SHP77 (cell line): ENCODE measurements around the gene UMOD.

Experiments
- DNase-seq, 2 experiments: peaks; one replicate each; lab custom pipeline; 2025; lab: John Stamatoyannopoulos, UW

UMOD gene

GRCh38 chr16:20363191-20363590 is 10.7 kb upstream of the UMOD start:
- no peak for DNase-seq

DNA sequence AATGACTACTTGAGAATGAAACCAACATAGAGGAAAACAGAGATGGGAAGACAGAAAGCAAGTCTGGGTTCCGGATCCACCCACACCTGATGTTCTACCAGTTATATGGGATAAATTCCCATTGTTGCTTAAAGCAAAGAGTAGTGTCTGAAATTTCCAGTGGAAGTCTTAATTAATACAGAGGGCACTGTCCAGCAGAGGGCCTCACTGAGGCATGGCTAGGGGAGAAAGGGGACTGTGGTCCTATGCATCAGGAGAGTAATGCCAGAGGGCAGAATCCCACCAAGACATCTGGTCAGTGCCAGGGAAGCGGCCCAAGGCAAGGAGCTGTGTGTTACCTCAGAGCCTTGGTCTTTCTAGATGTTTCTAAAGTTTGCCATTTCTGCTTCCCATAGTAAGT is 7.5 kb upstream of the UMOD start:
- no peak for DNase-seq

GRCh38 chr16:20355114-20355782 is 2.7 kb upstream of the UMOD start:
- DNase-seq: no peak

GRCh38 chr16:20353379-20353778 is 864 bp upstream of the UMOD start:
- no peak for DNase-seq

DNA sequence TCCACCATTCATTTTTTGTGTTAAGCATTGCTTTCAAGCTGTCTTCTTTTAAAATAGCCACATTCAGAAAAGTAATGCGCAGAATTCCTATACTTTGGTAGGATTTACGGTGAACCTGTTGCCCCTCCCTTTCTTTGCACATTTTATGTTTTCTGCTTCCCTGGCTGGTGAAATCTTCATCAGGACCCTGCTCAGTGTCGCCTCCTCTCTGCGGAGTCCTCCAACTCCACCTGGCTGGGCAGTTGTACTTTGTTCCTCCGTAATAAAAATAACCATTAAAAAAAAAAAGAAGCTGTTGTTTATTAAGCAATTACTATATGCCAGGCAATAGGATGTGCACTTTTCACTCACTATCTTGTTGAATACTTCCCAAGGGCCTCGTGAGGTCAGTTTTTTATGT is 2.9 kb downstream of the UMOD start:
- no peak for DNase-seq

GRCh38 chr16:20348365-20349185 is 3.9 kb downstream of the UMOD start:
- peak; percentile 80 to 85 for DNase-seq

DNA sequence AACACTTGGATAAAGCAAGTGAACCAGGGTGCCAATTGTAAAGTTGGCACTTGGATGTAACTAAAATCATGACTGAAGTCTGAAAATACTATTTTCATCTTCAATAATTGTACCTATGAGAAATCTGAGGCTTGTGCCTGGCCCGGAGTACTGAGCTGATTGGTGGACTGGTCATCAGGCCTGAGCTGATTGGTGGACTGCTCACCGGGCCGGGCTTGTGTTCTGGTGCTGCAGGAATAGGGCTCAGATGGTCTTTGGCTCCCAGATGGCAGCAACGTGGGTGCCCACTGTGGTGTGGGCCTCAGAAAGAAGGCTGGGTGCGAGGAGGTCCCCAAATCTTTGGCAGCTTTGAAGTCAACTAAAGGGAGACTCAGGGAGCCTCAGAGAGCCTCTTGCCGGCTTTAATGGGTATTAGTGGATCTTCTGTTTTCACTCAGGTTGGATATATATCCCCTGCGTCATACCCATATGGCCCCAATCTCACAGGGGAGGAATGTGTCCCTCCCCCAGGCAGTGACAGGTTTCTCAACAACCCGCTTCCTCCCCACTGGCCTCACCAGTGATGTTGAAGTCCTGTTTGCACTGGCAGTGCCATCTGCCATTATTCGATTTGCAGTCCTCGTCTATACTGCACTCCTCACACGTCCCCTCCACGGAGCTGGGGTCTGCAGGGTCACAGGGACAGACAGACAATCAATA is 4.7 kb downstream of the UMOD start:
- DNase-seq: no peak

GRCh38 chr16:20344611-20345010 is 7.9 kb downstream of the UMOD start:
- no peak for DNase-seq

DNA sequence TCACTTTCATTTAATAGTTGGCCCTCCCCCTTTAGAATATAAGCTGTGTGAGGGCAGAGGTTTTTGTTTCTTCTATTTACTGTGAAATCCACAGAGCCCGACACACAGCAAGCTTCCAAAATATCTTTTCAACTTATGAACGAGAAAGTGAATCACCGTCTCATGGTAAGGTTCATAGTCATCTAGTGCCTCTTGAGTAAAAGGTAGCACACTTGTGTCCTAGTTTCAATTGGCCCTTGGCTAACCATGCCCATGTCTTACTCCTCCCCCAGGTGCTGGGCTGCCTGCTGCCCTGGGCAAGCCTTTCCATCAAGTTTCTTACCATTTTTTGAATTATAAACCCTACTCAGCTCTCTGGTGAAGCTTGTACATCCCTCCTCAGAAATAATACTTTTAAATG is 12.8 kb downstream of the UMOD start:
- DNase-seq: no peak

DNA sequence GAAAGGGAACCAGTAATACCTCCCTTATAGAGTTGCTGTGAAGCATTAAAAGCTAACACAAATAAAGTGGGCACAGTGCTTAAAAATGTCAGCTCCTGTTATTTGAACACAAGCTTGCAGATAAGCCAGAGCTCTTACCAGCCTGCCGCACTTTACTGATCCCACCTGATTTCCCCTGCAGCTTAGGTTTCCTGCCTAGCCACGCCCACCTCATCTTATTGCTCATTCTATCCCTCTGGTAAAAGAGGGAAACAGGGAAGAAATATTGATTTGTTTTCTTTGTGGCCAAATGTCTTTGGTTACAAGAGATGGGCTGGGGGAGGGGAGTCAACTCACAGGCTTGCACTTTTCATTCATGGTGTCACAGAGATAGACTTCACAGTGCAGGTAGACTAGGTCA is 15.6 kb downstream of the UMOD start:
- DNase-seq: no peak

DNA sequence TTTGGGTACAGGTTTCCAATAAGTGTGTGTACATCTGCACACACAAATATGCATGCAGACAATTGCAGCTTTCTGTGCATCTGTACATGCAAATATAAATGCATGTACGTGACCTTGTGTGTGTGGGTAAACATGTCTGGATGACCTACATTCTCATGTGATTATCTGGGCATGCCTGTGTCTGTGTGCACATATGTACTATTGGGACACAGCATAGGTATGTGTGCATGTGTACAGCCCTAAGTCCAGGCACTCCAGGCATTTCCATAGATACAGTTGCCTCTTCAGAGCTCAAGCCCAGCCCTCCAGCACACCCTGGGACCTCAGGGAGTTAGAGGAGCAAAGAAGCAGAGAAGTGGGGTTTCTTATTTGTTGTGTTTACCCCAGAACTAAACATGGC is 18.1 kb downstream of the UMOD start:
- DNase-seq: no peak

DNA sequence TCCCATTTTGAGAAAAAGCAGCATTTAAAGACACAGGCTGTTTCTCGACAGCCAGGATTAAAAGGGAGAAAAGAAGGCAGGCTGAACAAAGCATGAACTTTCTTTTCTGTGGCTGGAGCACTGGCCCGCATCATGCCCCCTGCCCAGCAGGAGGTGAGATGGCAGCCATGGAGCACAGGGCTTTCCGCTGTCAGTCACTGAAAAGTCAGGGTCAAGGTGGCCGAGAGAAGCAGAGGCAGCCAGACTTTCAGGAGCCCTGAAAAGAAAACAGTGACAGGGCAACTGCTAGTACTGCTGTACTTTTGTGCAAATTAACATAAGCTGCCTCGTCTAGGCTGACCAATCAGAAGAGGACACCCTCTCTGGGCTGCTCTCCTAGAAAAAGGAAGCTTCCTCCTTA is 19.4 kb downstream of the UMOD start:
- DNase-seq: no peak

GRCh38 chr16:20332411-20332810 is 20.1 kb downstream of the UMOD start:
- DNase-seq: no peak

DNA sequence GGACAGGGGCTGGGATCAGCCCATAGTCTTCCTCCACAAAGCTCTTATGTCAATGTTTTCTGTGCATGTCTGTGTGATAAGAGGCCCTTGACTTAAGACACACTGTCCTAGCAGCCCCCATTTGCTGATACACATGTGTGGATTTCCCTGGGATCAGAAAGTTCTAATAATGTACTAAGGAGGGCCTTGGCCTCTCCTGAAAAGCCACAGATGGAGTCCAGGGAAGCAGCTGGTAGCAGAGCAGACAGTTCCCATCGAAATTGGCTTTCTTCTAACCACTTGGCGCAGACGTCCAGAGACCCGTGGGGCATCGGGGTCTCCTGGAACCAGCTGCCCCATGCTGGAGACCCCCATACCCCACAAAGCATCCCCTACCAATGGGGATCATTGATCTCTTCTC is 20.9 kb downstream of the UMOD start:
- DNase-seq: no peak

- no peak for DNase-seq
Observed at GRCh38 chr16:20329392-20330138, 22.9 kb downstream of the UMOD start.

DNA sequence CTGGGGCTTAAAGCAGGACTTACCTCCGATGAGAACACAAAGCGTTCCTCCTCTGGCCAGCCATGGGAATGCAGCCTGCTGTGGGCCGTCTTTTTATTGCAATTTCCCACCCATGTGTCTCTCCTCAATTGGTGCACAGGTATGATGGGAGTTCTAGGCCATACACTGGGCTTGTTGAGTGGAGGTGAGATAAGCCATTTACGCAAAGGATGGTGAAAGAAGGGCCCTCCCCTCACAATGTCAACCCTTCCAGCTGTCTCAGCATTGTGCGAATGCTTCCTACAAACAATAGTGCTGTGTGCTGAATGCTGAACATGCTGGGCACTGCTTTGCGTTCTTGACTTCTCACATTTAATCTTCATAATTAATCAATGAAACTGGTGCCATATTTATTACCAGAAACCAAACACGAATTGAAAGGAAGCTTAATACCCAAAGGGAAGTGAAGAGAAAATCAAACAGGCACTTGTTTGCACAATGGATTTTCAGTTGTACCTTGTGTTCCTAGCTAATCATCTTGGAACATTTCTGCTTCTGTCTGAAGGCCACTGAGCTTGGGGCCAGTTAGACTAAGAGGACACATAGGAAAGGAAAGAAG is 25.0 kb downstream of the UMOD start, which contains the start of gene GP2:
Gene GP2 (minus strand): TSS at position 70 of the 598 bp plus-strand sequence. CDS start 1,082 bp downstream, outside the sequence.
- DNase-seq: peak; percentile 50 to 72

GRCh38 chr16:20326321-20326720 is 26.2 kb downstream of the UMOD start:
- no peak for DNase-seq

GRCh38 chr16:20325005-20325404 is 27.5 kb downstream of the UMOD start:
- no peak for DNase-seq

DNA sequence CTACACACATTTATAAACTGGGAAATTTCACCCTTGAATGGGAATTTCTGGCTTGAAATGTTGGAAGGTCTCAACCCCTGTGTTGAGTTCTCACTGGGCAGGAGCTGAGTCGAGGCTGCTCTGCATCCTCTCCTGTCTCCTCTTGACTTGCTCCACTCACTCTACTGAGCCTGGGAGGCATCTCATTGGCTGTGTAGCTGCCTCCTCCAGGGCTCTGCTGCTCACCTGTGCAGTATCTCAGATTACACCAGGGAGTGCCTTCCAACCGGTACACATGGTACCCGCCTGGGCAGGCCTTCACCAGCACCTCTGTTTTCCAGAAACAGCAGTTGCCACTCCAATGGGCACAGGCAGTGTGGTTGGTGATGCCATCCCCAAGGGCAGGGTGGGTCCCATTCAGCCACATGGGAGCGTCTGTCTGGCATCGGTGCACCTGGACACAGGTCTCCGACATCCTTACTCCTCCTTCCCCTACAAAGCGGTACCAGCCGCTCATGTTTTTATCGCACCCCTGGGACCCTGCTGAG is 28.9 kb downstream of the UMOD start:
- DNase-seq: no peak

DNA sequence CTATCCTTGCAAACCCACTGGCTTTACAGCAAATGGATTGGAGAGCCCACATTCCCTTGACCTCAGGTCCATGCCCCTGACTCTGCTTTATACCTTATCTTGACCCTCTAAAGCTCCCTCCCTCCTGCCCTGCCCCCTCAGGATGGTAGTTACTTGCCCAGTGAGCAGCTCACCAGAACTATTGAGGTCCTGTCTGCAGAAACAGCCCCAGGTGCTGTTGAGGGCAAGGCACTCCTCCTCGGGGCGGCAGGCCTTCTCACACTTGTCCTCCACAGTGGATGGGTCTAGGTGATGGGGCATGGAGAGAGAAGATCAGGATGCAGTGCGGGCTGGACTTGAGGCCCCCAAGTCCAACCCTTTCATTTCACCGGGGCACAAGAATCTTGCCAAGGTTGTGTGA is 29.8 kb downstream of the UMOD start:
- DNase-seq: no peak

- DNase-seq: no peak
Observed at GRCh38 chr16:20321671-20322070, 30.8 kb downstream of the UMOD start.
